GM18526 (cell line): ENCODE results near the gene HOXD10.

Experiments used
- POLR2A ChIP-seq: IDR thresholded peaks from 3 replicates; pipeline ENCODE4 v1.6.1; 2011; ENCODE audit not compliant: insufficient read length; ENCODE audit errors: extremely low read depth

Gene HOXD10

GRCh38 chr2:176149481-176149938 is 32.9 kb downstream of the HOXD10 start:
- no peak for TF ChIP-seq POLR2A

GRCh38 chr2:176149939-176150583 is 33.5 kb downstream of the HOXD10 start:
- no peak for TF ChIP-seq POLR2A

- no peak for TF ChIP-seq POLR2A
These were observed 34.2 kb downstream of the HOXD10 start for GRCh38 chr2:176150584-176151441.

DNA sequence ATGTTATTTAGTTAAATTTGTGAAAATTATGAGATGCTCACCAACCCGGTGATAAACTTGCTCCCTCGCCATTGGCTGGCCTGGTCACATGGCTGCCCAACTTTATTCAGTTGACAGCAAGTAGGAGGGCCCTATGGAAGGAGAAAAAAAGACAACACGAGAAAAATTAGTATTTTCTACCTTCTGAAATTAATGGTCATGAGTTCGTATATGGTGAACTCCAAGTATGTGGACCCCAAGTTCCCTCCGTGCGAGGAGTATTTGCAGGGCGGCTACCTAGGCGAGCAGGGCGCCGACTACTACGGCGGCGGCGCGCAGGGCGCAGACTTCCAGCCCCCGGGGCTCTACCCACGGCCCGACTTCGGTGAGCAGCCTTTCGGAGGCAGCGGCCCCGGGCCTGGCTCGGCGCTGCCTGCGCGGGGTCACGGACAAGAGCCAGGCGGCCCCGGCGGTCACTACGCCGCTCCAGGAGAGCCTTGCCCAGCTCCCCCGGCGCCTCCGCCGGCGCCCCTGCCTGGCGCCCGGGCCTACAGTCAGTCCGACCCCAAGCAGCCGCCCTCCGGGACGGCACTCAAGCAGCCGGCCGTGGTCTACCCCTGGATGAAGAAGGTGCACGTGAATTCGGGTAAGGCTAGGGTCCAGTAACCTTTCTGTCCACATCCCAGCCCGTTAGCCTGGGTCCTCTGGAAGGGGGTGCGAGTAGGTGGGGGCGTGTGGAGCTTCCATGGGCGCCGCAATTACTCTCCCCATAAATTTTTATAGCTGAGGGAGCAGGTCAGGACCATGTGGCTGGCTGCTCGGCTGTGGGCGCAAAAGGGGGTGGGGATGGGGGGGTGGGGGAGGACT is 35.1 kb downstream of the HOXD10 start, which contains the start of gene HOXD4:
TSS of gene HOXD4 (plus strand) at position 109 of the 846 bp plus-strand sequence. CDS start at position 193, 84 bp downstream.
- TF ChIP-seq POLR2A: no peak

DNA sequence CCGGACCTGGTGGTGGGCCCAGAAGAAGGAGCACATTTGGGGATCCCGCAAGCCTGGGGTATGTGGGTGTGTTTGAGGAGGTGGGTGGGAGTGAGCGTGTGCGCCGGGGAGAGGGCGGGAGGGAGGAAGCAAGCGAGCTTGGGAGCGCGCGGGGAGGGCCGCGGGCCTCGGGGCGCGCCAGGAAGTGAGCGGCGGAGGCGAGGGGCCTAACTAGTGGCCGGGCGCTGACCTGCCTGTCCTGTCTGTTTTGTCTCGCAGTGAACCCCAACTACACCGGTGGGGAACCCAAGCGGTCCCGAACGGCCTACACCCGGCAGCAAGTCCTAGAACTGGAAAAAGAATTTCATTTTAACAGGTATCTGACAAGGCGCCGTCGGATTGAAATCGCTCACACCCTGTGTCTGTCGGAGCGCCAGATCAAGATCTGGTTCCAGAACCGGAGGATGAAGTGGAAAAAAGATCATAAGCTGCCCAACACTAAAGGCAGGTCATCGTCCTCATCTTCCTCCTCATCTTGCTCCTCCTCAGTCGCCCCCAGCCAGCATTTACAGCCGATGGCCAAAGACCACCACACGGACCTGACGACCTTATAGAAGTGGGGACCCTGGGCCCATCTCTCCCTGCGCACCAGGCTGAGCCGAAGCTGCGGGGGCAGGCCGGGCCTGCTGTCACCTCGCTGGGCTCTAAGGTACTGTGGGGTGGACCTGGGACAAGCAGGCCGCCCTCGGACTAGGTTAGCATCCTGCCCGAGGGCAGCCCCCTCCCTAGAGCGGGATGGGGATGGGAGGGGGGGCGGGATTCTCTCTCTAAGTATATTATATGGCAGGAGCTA is 36.0 kb downstream of the HOXD10 start:
- TF ChIP-seq POLR2A: no peak

DNA sequence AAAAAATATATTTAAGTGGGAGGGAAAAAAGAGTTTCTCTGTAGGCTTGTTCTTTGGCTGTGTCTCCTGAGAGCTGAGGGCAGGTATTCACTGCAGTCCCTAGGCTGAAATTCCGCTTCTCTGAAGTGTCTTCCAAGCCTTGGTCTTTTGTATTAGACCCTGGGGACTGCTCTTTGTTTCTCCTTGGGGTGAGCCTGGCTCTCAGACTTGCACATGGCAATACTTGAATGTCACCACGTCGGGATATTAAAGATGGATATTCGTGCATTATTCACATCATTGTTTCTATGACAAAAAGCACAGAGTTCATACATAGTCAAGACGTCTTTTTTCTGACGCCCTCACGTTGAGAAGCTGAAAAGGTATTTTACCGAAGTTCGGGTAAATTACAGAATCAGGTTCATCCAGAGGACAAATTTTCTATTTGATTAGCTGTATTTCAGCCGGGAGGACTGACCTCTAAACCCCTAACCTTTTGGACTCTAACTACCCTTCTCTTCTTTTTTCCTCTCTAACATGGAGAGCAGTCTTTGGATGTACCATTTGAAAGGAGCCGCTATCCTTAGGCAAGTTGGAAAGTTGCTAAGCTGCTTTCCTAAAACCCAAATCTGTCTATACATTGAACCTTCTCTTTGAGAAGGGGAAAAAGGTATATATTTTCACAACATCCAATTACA is 38.1 kb downstream of the HOXD10 start:
- no peak for TF ChIP-seq POLR2A

GRCh38 chr2:176155356-176156044 is 38.9 kb downstream of the HOXD10 start:
- no peak for TF ChIP-seq POLR2A

DNA sequence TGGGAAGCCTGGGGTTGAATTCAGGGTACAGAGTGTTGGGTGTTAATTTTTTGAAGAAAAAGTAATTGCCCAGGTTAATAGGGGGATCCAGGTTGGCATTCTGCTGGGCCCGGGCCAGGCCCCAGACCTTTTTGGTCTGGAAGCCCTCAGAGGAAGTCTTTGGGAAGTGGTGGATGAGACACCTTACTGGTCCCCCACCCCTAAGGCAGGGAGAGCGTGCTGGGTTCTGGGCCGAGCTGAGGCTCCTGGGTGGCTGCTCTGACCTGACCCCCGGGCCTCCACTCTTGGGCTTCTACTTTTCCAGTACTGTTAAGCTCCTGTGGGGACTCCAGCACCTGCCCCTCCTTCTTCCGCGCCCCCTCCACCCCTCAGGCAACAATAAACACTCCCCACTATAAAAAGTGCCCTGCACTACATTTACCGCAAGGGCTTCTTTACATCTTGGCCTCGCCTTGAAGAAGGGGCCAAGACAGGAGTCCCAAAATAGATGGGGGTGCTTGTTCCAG is 39.8 kb downstream of the HOXD10 start:
- no peak for TF ChIP-seq POLR2A

DNA sequence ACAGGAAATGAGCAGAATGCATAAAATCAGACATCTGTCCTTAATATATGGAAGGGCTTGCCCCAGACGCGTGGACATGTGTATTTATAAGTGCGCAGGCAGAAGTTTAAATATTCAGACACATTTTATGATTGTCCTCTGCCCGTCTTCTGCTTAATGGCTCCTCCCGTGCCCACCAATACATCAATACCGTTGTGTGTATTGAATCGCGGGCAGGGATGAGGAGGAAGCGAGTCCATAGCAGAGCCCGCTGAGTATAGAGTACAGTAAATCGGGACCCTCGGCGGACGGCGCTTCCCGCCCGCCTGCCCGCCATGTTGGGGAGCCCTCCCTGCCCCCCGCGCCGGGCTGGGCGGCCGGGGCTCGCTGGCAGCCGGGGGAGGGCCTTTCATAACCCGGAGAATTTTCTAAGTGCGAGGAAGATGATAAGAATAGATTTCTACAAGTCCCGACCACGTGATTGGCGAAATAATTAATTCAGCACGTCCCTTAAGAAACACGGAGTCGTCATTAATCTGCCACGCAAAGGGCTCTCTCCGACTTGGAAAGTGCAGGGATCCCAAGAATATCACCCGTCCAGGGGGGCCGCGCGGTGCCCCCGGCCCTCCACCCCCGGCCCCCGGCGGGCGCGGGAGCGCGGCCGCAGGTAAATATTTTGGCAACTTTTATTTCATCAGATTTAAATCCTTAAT is 40.4 kb downstream of the HOXD10 start, which contains the start of gene HOXD3:
TSS of gene HOXD3 (plus strand) at position 501 of the 692 bp plus-strand sequence. CDS start 11,808 bp downstream, outside the sequence.
- TF ChIP-seq POLR2A: no peak

GRCh38 chr2:176157499-176158185 is 41.1 kb downstream of the HOXD10 start:
- TF ChIP-seq POLR2A: no peak

DNA sequence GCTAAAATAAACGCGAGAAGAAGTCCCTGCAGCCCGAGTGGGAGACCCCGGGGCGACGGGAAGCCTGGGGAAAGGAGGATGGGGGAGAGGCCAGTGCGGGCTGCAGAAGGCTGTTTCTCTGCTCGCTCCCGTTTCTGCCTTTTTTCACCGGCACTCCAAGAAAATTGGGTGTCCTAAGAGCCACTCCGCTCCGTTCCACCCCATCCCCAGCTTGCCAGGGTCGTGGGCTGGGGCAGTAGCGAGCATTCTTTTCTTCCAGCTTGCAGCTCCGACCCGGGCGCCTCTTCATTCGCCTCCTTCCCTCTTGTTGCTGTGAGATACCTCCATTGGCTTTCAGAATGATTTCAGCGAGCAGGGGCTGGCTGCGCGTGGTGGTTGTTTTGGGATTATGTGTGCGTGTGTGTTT is 41.6 kb downstream of the HOXD10 start:
- no peak for TF ChIP-seq POLR2A

DNA sequence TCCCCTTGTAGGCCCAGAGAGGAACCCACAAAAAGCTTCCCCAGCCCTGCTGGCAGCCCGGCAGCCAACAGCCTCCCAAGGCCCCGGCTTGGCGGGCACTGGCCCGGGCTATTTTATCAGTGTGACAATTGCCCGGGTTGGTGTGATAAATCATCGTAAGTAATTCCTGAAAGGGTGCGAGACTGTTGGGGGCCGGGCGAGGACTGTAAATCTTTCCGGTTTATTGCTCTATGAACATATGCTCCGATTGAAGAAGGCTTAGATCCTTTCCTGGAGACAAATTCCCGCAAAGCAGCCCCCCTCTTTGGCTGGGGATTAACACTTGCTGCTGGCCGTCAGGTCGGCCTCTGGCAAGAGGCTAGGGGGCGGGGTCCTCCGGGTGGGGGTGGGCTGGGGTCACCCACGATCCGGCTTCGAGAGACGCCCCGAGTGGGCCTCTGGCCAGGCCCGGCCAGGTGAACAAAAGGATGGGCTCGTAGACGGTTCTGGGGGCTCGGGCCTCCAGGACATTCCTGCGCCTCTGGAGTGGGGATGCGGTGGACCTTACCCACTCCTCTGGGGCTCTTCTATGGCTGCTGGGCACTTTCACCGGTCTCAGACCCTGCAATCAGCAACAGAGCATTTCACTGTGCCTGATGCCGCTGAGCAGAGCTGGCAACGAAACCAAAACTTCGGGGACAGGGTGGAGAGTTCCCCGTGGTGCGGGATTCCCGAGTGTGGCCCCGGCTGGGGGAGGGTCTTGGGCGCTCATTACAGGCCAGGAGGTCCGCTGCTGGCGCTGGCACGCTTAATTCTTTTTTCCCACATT is 42.5 kb downstream of the HOXD10 start:
- TF ChIP-seq POLR2A: no peak
